ENCODE measurements around the gene TRUB1.
"Not testable (repeated sequence)": the region's sequence is repeated elsewhere in the genome, so short reads cannot be mapped to it uniquely, and the experiment has no call there.

Gene TRUB1

GRCh38 chr10:114925587-114926586 lies 12.1 kb upstream of the TRUB1 start:
- no peak for DNase-seq

GRCh38 chr10:114928818-114929217 lies 9.2 kb upstream of the TRUB1 start:
- no peak for DNase-seq

GRCh38 chr10:114930320-114930719 lies 7.7 kb upstream of the TRUB1 start:
- DNase-seq = no peak

GRCh38 chr10:114931072-114931679 lies 6.8 kb upstream of the TRUB1 start:
- DNase-seq = no peak

GRCh38 chr10:114932225-114932624 lies 5.8 kb upstream of the TRUB1 start:
- DNase-seq = no peak

GRCh38 chr10:114932945-114933344 lies 5.0 kb upstream of the TRUB1 start:
- DNase-seq = no peak

- DNase-seq = no peak
These were observed 4.4 kb upstream of the TRUB1 start for GRCh38 chr10:114933588-114933987.

GRCh38 chr10:114933995-114934394 lies 4.0 kb upstream of the TRUB1 start:
- DNase-seq = not testable (repeated sequence)

GRCh38 chr10:114938856-114939193 lies 830 bp downstream of the TRUB1 start:
- DNase-seq = no peak

- no peak for DNase-seq
These were observed 2.7 kb downstream of the TRUB1 start for GRCh38 chr10:114940735-114941134.

GRCh38 chr10:114943000-114943399 lies 5.0 kb downstream of the TRUB1 start:
- no peak for DNase-seq

- no peak for DNase-seq
These were observed 15.1 kb downstream of the TRUB1 start for GRCh38 chr10:114953047-114953446.

- no peak for DNase-seq
These were observed 18.0 kb downstream of the TRUB1 start for GRCh38 chr10:114955984-114956383.

- no peak for DNase-seq
These were observed 18.5 kb downstream of the TRUB1 start for GRCh38 chr10:114956466-114956865.

GRCh38 chr10:114957122-114957521 lies 19.1 kb downstream of the TRUB1 start:
- DNase-seq = no peak

- DNase-seq = no peak
These were observed 19.7 kb downstream of the TRUB1 start for GRCh38 chr10:114957673-114958072.

- DNase-seq = no peak
These were observed 24.4 kb downstream of the TRUB1 start for GRCh38 chr10:114962441-114962840.

- no peak for DNase-seq
These were observed 25.9 kb downstream of the TRUB1 start for GRCh38 chr10:114963908-114964307.

GRCh38 chr10:114967071-114967470 lies 29.1 kb downstream of the TRUB1 start:
- DNase-seq = no peak

GRCh38 chr10:114970515-114970914 lies 32.5 kb downstream of the TRUB1 start:
- DNase-seq = no peak

GRCh38 chr10:114973306-114973705 lies 35.3 kb downstream of the TRUB1 start:
- no peak for DNase-seq

GRCh38 chr10:114973997-114974396 lies 36.0 kb downstream of the TRUB1 start:
- no peak for DNase-seq

GRCh38 chr10:114974625-114975024 lies 36.6 kb downstream of the TRUB1 start:
- DNase-seq = no peak

- no peak for DNase-seq
These were observed 37.1 kb downstream of the TRUB1 start for GRCh38 chr10:114975091-114975490.
